NCI-H1092 (cell line): ENCODE measurements around the gene KMT2E.
"Not testable (repeated sequence)": the region's sequence is repeated elsewhere in the genome, so short reads cannot be mapped to it uniquely, and the experiment has no call there.

Experiments used
- DNase-seq: peaks from one replicate; lab custom pipeline; 2025; lab: John Stamatoyannopoulos, UW

The KMT2E gene

DNA sequence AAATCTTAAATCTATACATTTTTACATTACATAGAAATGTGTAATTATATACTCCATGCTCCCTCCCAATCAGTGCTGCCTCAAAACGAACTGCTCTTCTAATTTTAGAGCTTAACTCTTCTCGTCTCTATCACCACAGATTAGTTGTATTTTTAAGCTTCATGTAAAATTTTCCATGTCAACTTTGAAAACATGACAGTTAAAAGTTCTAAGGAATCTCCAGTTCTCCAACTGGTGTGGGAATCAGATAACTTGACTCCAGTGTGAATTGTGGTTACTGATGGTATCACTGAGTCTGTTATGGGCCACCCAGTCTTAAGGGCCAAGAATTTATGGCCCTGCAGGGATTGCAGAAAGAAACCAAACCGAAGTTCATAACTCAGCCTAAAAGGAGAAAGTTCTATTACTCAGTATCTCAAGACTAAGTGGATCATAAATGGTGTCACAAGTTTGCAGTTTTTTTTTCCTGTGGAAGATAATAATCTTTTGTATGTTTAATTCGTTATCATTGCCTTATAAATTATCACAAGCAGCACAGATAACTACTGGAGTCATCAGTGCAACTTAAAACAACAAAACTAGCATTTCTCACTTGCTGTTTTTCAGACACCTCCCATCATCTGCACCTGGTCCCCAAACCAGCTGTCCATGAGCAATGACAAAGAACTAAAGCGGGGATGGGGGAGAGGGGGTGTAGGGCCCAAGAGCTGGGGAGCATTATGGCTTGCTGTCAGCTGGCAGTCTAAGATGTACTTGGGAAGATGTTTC is 31.5 kb upstream of the KMT2E start:
- no peak for DNase-seq

DNA sequence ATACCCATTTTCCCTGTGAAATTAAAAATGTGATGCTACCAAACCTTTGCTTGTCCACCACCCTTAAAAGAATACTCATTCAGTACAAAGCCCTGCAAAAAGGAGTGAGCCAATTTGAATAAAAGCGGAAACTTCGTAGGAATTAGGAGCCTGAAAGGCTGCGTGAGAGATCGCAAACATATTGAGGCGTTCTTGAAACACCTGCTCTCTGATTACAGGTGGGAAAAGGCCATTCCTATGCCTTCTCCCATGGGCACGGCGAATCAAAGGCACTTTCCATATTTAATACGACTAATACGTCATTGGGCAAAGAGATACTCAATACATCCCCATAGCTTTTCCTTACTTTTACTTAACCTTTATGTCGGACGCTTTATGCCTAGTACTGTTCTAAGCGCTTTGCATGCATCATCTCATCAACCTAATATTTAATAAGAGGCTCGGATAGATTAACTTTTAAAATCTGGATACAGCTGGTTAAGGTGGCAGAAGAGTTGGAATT is 30.9 kb upstream of the KMT2E start:
- no peak for DNase-seq

DNA sequence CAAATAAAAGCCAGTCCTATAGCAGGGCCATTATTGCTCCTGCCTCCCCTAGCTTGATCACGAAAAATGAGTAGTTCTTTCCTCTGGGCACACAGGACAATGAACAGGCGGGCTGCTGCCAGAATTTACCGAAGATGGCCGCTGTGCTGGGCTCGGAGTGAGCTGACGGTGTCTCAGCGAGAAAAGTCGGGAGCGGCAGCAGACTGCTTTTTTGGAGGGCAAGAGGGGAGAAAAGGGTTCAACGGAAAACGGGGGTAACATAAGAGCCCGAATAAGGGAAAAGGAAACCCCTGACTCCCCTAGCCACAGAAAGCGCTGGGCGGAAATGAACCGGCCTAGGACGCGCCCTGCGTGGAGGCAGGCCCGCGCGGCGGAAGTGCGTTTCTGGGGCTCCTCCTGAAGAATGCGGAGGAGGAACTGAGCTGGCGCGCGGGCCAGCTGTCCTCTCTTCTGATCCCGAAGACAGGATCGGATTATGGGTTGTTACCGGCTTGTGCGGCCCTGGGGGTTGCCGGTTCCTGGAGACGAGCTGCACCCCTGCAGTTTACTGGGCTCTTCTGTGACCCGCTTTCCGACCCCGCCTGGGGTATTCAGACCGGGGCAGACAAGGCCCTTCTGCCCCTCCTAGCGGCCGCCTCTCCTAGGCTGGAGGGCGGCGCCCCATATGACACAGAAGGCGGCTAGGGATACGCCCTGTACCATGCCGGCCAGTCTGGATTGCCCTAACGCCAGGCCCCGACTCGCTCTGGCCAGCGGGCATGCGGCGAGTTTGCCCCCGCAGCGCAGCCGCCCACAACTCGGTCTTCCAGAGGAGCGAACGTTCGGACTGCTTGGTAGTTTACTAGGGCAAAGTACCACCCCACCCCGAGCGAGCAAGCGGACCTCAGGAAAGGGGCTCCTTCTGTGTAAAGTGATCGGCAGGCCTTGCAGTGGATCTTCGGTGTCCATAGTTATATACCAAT is 30.1 kb upstream of the KMT2E start:
- DNase-seq: peak; percentile 60

DNA sequence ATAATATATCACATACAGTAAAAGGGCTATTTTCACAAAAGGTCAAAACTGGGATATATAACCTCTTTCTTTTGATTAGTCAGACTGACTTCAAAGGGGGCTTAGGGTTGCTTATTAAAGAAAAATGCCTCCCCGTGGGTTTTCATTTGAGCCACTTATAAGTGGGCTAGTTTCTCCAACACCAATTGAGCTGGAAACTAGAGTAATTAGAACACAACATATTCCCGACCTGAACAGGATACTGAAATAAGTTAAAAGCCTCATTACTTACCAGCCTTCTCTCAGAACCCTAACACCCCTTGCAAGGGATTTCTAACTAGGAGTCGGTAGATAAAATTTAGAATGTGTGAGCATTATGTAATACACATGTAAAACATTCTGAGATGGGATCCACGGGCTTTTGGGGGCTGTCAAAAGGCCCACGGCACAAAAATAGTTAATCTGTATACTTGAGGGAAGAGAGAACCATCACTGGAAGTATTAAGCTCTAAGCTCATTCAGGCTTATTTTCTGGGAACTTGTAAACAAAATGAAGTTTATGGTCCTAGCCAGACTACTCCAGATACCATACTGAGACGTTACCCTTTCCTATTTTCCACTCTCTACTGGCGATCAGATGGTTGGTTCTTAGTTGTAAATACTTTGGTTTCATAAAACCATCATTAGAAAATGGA is 29.3 kb upstream of the KMT2E start:
- no peak for DNase-seq

DNA sequence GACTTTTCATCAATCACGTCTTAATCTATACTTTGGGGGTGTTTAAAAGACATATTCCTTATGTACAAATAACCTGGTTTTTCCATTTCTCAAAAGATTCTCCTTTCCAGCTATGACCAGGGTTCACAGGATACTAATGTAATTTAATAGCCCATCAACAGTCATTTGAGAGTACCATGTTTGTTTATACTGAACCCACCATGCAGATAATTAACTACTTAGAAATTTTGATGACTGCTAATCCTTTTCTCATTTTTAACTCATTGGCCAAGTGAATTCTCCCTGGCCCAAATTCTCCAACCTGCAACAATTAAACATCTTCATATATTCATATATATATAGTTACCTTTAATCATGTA is 28.8 kb upstream of the KMT2E start:
- DNase-seq: no peak

DNA sequence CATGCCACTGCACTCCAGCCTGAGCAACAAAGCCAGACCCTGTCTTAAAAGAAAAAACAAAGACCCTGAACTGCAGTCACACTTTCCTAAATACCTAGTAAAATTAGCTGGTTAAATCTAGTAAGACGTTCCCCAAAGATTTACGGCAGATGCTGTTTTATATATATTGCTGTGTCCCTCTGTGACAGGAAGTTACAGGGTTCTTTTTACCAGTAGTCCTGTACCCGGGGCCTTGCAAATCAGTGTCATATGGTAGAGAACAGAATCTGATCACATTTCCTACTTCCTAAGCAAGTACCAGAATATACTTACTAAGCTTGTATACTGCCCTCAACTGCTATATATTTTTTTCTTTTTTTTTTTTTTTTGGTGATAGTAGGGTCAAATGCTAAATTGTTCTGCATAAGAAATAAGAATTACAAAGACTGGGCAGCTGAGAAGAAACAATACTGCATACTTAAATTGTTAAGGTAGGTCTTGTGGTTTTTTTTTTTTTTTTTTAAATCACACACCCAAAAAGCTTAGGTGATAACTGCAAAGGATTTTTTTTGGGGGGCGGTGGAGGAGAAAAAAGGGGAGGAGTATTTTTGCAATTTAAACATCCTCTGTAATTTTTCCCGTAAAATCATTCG is 27.3 kb upstream of the KMT2E start:
- DNase-seq: no peak

DNA sequence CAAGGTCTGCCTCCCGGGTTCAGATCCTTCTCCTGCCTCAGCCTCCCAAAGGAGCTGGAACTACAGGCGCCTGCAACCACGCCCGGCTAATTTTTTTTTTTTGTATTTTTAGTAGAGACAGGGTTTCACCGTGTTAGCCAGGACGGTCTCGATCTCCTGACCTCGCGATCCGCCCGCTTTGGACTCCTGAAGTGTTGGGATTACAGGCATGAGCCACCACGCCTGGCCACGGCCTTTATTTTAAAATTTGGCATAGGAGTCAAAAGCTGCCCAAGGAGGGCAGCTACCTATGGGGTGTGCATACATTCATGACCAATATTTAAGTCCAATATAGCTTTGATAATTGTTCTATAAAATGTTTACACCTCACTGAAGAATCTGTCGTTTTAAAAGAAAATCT is 26.6 kb upstream of the KMT2E start:
- not testable (repeated sequence) for DNase-seq

DNA sequence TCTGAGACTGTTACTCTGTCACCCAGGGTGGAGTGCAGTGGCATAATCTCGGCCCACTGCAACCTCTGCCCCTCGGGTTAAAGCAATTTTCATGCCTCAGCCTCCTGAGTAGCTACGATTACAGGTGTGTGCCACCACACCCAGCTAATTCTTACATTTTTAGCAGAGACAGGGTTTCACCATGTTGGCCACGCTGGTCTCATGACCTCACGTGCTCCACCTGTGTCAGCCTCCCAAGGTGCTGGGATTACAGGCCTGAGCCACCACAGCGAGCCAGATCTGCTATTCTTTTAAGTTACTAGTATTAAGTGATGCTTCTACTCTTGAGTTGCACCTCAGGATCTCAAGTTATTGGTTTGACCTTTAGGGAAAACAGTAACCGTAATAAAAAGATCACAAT is 23.0 kb upstream of the KMT2E start:
- DNase-seq: no peak

DNA sequence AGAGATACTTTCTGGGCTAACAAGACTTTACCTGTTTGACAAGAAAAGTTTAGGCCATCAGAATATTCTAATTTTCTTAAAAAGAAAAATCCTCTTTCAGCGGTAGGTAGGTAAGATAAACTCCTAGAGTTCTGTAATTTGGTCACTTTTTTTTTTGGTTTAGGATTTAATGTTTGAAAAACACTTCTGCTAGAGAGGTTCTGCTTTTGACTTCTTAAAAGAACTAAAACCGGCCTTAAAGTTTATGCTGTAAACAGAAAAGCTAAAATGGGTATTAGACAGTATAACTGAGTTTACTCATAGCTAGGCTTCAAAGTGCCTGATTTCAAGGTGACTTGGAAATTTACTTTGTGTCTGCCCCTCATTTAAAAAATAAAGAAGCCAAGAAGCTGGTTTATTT is 21.7 kb upstream of the KMT2E start:
- DNase-seq: no peak

DNA sequence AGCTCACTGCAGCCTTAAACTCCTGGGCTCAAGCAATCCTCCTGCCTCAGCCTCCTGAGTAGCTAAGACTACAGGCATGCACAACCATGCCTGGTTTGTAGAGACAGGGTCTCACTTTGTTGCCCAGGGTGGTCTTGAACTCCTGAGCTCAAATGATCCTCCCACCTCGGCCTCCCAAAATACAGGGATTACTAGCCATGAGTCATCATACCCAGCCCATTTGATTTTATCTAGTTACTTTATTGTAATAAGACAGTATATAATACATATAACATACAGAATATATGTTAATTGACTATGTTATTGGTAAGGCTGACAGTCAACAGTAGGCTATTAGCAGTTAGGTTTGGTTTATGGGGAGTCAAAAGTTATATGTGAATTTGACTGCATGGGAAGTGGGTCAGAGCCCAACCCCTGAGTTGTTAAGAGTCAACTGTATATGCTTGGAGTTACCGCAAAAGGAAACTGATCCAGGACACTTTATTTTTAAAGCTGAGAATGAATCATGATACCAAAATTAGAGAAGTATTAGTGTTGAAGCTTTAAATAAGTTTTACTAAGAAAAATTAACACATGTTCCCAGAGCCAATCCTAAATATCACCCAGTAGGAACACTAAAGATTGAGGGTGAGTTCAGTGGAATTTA is 20.7 kb upstream of the KMT2E start:
- no peak for DNase-seq

DNA sequence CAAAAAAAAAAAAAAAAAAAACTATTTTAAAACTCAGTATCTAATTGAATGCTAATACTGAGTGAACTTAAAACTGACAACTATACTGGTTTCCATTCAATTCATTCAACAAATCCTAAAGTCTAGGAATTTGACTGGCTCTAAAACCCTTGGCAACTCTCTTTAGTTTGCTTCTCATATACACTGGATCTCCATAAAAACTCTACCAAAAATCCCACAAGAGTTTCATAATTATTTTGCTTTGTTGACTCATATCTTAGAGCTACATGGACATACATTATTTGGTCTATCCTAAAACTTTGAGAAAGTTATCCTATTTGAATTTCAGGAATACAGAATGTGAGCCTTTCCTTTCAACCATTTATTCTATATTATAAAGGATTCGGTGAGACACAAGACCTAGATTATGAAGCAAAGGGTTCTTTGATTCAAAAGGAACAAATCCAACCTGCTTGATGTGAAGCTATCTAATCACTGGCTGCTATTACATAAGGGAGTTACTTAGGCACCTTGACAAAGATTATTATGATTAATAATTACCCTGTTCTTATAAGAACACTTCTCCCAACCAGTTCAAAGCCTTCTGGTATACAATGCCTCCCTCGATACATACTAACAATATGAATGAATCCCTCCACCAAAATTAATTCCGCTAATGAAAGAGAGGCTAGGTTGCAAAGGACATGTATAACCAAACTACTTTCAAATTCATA is 15.8 kb upstream of the KMT2E start:
- no peak for DNase-seq

DNA sequence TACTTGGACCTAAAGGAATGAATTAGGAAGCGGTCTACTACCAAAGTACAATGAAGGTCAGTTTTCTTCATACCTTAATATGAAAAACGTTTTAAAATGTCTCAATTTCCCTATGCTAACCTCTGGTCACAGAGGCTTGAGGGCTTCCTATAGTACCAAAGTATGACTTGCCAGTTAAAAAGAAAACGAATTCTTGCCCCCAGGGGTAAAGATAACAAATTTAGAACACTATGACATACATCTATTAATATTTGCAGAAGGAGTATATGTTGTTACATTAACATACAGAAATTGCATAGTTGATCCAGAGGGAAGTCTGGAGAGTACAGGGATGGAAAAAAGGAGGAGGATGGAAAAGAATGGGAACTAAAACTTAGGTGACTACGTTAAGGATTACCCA is 13.8 kb upstream of the KMT2E start:
- no peak for DNase-seq

DNA sequence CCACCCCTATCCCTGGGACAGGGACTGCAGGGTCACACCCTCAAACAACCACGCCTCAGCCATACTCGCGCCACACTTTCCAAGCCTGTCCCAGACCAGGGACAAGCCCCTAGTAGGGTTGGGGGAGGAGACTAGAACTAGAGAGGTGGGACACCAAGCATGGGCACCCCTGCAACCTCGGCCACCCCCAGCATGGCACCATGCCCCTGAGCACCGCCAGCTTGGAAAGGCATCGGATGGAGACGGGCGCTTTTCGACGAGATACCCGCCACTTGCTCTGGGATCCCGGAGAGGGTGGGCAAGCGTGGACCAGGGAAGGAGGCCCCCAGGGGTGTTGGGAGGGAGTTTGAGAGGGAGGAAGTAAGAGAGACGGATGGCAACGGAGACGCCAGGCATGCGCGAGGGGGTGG is 13.1 kb upstream of the KMT2E start:
- no peak for DNase-seq

DNA sequence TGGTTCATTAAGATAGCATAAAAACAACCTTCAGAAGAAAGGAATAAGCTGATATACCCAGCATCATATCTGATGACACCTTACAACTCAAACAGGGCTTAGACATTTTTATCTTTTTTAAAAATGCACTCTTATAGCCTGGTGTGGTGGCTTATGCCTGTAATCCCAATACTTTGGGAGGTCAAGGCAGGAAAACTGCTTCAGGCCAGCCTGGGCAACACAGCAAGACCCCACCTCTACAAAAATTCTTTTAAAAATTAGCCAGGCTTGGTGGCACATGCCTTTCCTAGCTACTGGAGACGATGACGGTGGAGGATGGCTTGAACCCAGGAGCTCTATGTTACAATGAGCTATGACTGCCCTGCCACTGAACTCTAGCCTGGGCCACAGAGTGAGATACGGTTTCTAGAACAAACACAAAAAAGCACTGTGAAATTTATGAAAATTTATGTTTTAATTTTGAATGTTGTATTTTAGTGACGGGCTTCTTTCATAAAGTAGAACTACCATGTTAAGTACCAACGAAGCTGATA is 12.3 kb upstream of the KMT2E start:
- DNase-seq: no peak

DNA sequence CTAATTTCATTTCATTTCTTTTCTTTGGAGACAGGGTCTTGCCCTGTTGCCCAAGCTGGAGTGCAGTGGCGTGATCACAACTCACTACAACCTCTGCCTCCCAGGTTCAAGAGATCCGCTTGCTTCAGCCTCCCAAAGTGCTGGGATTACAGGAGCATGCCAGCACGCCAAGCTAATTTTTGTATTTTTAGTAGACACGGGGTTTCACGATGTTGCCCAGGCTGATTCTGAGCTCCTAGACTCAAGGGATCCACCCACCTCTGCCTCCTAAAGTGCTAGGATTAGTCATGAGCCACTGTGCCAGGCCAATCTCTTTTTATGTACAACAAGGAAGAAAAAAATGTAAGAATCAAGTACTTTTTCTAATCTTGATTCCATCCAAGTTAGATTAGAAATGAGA is 10.7 kb upstream of the KMT2E start:
- DNase-seq: no peak

DNA sequence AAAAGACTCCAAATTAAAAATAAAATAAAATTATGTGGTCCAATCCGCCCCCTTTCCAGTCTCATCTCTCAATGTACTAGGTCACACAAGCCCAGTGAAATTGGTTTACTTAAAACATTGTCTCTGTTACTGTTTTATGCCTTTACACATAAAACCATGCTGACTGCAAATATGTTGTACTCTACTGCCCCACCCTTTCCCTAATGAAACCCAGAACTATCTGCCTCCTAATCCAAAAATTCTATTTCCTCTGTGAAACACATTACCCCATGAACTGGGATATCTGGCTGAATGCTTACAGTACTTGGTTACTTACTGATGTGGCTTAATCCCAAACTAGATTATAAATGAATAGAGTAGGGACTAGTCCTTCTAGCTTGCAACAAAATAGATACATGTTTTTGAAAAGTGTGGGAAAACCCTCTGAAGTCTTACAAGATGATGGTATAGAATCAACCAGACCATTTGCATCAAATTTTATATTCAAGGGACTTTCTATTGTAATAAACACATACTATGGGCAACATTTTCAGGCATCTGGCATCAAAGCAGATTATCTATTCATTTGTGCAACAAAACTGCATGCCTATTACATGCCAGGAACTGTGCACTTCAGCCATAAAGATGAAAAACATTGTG is 10.0 kb upstream of the KMT2E start:
- no peak for DNase-seq

DNA sequence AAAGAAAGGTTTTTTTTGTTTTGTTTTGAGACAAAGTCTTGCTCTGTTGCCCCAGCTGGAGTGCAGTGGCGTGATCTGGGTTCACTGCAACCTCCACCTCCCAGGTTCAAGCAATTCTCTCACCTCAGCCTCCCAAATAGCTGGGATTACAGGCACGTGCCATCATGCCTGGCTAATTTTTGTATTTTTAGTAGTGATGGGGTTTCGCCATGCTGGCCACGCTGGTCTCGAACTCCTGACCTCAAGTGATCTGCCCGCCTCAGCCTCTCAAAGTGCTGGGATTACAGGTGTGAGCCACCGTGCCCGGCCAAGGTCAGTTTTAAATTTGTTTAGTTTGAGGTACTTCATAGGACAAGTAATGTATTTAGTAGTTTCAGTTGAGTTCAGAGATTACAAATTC is 9.0 kb upstream of the KMT2E start:
- not testable (repeated sequence) for DNase-seq

DNA sequence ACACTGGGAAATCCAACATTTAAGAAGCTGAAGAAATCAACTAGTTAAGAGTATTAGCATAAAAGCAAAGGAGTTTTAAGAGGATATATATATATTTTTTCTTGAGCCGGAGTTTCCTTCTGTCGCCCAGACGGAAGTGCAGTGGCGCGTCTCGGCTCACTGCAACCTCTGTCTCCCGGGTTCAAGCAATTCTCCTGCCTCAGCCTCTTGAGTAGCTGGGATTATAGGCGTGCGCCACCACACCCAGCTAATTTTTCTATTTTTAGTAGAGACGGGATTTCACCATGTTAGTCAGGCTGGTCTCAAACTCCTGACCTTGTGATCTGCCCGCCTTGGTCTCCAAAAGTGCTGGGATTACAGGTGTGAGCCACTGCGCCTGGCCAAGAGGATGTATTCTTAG is 8.5 kb upstream of the KMT2E start:
- not testable (repeated sequence) for DNase-seq

DNA sequence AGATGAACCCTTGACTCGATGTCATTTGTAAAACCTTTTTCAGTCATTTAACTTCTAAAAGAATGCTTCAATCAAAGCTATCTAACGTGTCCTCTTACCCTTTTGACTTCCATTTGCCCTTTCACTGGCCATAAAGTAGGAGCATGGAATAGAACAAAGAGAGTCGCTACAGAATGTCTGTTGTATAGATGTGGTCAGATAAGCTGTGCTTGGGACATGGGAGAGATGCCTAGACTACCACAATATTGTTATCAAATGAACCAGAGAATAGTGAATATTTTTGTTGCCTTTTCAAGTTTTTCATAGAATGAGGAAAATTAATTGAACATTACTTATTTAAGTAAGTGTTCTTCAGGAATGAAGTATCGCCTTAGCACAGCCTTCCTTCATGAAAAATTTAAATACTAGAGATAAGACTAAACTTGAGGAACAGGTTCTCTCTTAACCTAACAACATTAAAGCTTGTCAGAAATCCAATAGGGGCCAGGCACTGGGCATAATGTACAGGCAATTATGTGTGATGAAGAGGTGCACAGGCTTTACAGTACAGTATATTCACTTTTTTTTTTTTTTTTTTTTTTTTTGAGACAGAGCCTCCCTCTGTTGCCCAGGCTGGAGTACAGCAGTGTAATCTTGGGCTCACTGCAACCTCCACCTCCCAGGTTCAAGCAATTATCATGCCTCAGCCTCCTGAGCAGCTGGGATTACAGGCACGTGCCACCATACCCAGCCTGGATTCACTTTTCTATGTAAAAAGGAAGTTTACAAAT is 7.5 kb upstream of the KMT2E start:
- DNase-seq: no peak
